CD4-positive, alpha-beta T cell treated with Interleukin-12 subunit alpha and Interleukin-12 subunit beta, for 1 hour (primary cell): ENCODE measurements around the gene SEMA4F.
A peak's percentile ranks its signal among the peaks of the same experiment; 100 is the strongest.

ENCODE experiments used
- DNase-seq: peaks from one replicate; pipeline ENCODE4 v3.0.0-alpha.2; 2020

The SEMA4F gene

GRCh38 chr2:74708883-74709282 lies 54.8 kb downstream of the SEMA4F start:
- no peak for DNase-seq

DNA sequence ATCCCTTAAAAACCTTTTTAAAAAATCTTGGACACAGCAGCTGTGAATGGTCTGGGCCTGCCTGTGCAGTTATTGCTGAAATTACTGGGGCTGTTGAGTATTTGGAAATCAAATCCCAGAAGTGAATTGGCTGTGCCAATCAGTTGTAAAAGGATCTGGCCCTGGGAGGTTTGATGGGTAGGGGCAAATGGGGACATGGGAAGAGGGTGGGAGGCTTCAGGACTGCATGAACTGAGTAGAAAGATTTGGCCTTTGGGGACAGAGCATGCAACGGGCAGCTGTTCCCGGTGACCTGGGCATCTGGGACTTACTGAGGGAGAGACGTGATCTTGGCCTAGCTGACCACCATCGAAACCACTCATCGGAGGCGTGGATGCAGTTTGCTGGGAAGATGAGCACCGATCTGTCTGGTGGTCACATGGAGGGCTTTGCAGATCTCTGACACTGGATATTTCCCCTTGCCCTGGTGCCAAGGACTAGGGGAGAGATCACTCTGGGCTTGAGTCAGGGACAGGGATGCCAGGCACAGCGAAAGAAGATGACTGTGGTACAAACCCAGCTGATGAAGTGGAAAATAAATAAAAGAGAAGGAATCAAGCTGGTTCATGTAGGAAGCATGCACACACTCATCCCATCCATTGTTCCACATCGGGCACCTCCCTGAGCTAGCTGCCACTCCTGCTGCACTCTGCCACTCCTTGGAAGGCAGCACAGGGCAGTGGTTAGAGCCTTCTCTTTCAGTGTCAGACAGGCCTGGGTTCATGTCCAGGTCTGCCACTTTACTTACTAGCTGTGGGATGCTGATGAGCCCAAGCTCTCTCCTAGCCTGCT lies 58.4 kb downstream of the SEMA4F start:
- DNase-seq = no peak

- DNase-seq = no peak
Observed at GRCh38 chr2:74714691-74715080, 60.6 kb downstream of the SEMA4F start.

DNA sequence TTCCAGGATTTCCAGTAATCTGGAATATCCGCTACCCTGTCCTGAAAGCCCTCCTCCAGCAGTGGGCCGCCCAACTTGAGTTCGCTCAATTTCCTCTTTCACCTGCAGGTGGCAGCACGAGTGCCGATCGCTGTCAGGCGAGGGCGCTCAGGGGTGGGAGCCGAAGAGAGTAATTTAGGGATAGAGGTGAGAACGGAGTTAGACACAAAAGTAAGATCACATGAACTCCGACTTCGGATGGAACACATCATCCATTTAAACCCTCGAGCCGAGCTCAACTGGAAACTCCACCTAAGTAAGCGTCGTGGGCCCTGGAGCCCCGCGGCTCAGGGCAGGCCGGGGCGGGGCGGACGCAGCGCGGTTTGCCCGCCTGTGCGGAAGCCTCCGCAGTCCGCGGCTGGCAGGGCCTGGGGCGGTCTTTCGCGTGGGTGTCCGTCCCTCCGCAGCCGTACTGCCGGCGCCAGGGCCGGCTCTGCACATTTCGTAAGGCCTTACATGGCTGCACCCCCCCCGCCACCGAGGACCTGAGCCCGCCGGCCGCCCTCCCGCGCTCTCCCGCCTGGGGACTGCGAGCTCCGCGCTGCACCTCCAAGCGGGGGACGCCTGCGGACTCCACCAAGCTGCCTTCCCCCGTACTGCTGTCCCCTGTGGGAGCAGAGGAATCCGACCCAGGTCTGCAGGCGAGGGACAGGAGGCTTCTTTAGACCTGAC lies 61.2 kb downstream of the SEMA4F start:
- peak; percentile 79 for DNase-seq

DNA sequence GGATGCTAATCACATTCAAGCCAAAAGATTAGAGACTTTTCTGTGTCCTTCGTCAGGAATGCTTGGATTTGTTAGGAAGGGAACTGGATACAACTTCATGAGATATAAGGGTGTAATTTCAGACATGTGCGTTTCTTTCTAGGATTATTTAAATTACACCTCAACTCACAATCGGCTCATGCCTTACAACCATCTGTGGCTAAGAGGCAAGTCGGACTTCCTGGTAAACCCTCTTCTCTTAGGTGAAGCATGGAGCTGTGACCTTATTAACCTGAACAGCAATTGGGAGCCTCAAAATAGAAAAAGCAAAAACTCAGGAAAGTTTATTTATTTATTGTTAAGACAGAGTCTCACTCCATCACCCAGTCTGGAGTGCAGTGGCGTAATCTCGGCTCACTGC lies 61.8 kb downstream of the SEMA4F start:
- no peak for DNase-seq

- DNase-seq = no peak
Observed at GRCh38 chr2:74719066-74719465, 65.0 kb downstream of the SEMA4F start.

DNA sequence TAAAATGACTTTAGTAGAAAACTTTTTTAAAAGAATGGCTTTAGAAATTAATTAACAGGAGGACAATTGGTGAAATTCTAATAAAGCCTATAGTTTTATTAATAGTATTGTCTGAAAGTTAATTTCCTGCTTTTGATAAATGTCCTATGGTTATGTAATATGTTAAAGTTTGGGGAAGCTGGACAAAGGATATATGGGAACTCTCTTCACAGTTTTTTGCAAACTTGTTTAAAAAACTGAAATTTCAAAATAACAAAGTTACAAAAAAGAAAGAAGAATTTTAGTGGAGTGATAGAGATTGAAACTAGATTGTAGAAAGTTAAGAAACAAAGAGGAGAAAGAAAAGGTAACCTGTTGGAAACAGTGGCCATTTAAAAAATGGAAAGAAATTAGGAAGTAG lies 67.3 kb downstream of the SEMA4F start:
- DNase-seq = no peak

DNA sequence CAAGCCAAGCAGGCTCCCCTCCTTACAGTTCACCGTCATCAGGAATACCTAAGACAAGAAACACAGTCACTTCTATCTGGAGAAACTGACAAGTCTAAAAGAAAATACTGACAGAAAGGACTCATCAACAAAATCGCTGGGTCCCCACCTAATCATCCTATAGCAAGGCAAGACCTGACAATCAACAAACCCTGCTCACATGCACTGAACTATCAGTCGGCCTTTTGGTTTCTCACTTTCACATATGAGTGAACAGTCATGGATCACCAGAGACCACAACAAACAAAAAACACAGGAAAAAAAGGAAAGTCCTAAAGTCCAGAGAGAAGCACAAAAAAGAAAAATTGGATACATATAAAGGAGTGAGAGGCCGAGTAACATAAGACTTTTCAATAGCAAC lies 70.4 kb downstream of the SEMA4F start:
- DNase-seq = no peak

DNA sequence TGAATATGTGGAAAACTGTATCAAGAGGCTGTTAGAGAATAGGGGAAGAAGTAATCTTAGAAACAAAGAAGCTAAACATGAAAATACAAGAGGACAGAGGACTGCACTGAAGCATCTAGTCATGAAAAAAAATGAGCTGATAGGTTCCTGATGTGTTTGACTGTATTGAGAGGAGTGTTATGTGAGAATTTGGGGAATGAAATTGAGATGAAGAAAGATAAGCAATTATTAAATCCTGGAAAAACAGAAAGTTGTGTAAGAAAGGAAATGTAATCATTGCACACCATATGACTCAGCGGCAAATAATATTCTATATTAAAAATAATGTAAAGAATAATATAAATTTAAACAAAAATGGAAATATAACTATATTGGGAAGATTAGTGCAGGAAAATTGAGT lies 71.2 kb downstream of the SEMA4F start:
- no peak for DNase-seq

- no peak for DNase-seq
Observed at GRCh38 chr2:74728842-74729241, 74.8 kb downstream of the SEMA4F start.

GRCh38 chr2:74730530-74730929 lies 76.5 kb downstream of the SEMA4F start:
- no peak for DNase-seq
